ENCODE measurements around the gene CAMK4.

Gene CAMK4

GRCh38 chr5:111447099-111447498 is 222.9 kb downstream of the CAMK4 start:
- DNase-seq = no peak

GRCh38 chr5:111447822-111448221 is 223.6 kb downstream of the CAMK4 start:
- no peak for DNase-seq

GRCh38 chr5:111453295-111453694 is 229.1 kb downstream of the CAMK4 start:
- no peak for DNase-seq

- no peak for DNase-seq
These were observed 229.6 kb downstream of the CAMK4 start for GRCh38 chr5:111453747-111454146.

GRCh38 chr5:111454198-111454622 is 230.0 kb downstream of the CAMK4 start:
- DNase-seq = peak; percentile 65

- no peak for DNase-seq
These were observed 230.6 kb downstream of the CAMK4 start for GRCh38 chr5:111454776-111455175.

GRCh38 chr5:111461255-111461671 is 237.1 kb downstream of the CAMK4 start:
- DNase-seq = no peak

GRCh38 chr5:111461934-111462333 is 237.8 kb downstream of the CAMK4 start:
- no peak for DNase-seq

GRCh38 chr5:111463311-111463710 is 239.1 kb downstream of the CAMK4 start:
- DNase-seq = peak; percentile 76

- no peak for DNase-seq
These were observed 245.2 kb downstream of the CAMK4 start for GRCh38 chr5:111469293-111469896.

GRCh38 chr5:111469903-111470302 is 245.7 kb downstream of the CAMK4 start:
- no peak for DNase-seq

- DNase-seq = no peak
These were observed 247.9 kb downstream of the CAMK4 start for GRCh38 chr5:111472096-111472495.

- no peak for DNase-seq
These were observed 248.4 kb downstream of the CAMK4 start for GRCh38 chr5:111472579-111472978.

- DNase-seq = no peak
These were observed 254.1 kb downstream of the CAMK4 start for GRCh38 chr5:111478266-111478665.

GRCh38 chr5:111478898-111479297 is 254.7 kb downstream of the CAMK4 start:
- DNase-seq = no peak

- DNase-seq = no peak
These were observed 256.2 kb downstream of the CAMK4 start for GRCh38 chr5:111480346-111480745.

GRCh38 chr5:111486055-111486454 is 261.9 kb downstream of the CAMK4 start:
- DNase-seq = no peak

GRCh38 chr5:111486926-111487325 is 262.7 kb downstream of the CAMK4 start:
- no peak for DNase-seq

GRCh38 chr5:111488353-111488752 is 264.2 kb downstream of the CAMK4 start:
- DNase-seq = no peak

- DNase-seq = no peak
These were observed 268.8 kb downstream of the CAMK4 start for GRCh38 chr5:111493031-111493430.

GRCh38 chr5:111494355-111494999 is 270.3 kb downstream of the CAMK4 start:
- no peak for DNase-seq

- DNase-seq = no peak
These were observed 271.0 kb downstream of the CAMK4 start for GRCh38 chr5:111495159-111495558.

GRCh38 chr5:111498346-111498745 is 274.2 kb downstream of the CAMK4 start:
- DNase-seq = no peak

- DNase-seq = no peak
These were observed 278.8 kb downstream of the CAMK4 start for GRCh38 chr5:111502956-111503355.

- no peak for DNase-seq
These were observed 280.9 kb downstream of the CAMK4 start for GRCh38 chr5:111505096-111505495.
